Left renal cortex interstitium (tissue), 4 donors: ENCODE results near the gene GOSR2. TPM values are rescaled to one million over a fixed set of nuclear protein-coding genes. Genes with fewer than 3 reads are reported as not detected.
"Not testable (repeated sequence)": the region's sequence is repeated elsewhere in the genome, so short reads cannot be mapped to it uniquely, and the experiment has no call there.

Experiments
- DNase-seq, 4 donors: peaks; one replicate each; pipeline ENCODE4 v3.0.0-alpha.2; 2013; ENCODE audit warnings: low read depth in 4 of 4, low spot score in 2 of 4, missing footprints in 1 of 4
- polyA plus RNA-seq, 4 donors: library from polyadenylated mRNA; unstranded; fragments of 120-200 nt; gene quantifications; one replicate each; pipeline ENCODE4 v1.2.1, GENCODE V29; 2013; ENCODE audit not compliant: insufficient read length in 4 of 4

Gene GOSR2
- polyA plus RNA-seq, 4 donors, result 51.5 to 58.3 (median 54.0) TPM

DNA sequence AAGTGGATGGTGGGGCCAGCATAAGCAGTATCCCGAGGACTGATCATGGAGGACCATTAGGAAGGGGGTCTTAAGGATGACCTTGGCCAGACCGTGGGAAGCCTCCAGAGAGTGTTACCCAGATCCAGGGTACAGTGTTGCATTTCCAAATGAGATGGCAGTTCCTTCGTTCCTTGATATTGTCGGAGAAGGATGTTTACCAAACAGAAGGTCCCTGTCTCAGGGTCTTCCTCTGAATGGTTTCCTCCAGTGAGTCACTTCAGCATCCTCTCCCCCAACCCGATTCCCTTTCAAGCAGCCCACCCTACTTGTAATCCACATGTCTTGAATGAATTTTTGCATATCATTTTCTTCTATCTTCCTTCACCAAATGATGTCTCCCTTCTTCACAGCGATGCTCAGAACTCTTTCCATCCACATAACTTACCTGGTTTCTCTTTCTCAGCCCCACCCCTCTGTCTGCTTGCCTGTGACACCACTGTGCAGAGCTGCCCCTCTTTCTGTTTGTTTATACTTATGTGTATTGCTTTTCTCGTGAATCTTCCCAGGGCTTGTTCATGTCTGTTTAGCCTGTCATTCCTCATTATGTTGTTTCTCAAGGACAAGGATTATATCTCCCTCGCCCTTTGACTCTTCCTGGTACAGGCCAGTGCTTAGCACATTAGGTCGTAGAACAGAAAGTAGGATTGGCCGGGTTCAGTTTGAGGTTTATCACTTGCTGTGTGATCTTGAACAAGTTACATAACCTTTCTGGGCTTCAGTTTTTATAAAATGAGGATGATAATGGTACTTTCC lies 5.7 kb downstream of the GOSR2 start:
- DNase-seq, result no peak

DNA sequence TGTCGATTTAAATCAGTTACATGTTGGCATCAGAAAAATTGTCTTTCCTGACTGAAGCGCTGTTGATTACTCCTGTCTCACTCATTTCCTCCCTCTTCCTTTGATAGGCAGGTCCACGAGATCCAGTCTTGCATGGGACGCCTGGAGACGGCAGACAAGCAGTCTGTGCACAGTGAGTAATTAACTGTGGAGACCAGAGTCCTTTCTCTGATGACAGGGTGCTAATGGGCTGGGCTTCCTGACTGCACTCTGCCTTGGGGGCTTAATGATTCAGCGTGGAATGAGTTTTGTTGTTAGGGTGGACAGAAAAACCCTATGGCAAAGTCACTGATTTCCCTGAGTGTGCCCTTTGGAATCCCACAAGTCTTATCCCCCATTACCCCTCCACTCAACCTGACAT lies 6.5 kb downstream of the GOSR2 start:
- DNase-seq, result no peak

DNA sequence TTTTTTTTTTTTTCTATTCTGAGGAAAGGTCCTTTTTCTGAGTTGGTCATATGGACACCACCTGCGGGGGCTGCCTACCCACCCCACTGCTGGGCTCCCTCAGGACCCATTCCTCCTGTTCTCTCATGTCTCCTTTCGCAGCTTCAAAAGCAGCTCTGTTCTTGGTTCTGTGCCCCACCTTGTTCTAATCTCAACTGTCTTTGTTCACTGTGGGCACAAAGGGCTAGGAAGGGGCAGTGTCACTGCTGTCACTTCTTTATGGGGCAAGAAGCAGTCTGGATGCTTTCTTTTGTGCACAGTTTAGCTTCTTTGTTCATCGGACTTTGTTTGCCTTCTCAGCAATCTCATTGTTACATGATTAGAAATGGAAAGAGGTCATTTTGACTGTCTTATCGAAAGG lies 7.1 kb downstream of the GOSR2 start:
- no peak for DNase-seq

DNA sequence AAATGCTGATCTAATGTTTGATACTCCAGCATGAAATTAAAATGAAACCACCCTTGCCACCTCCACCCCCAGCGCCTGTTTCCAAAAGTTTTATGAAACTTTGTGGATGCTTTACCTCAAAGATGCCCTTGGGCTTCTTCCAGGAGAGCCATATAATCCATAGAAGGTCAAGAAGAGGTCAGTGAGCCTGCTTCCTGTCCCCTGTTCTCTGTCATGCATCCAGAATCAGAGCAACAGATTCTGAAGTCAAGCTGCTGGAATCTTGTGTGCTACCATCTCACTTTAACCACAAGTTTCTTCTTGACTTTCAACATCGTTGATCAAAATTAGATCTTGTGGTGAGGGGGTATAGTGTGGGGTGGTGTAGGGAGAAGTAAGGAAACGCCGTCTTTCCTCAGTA lies 8.6 kb downstream of the GOSR2 start:
- DNase-seq, result no peak

DNA sequence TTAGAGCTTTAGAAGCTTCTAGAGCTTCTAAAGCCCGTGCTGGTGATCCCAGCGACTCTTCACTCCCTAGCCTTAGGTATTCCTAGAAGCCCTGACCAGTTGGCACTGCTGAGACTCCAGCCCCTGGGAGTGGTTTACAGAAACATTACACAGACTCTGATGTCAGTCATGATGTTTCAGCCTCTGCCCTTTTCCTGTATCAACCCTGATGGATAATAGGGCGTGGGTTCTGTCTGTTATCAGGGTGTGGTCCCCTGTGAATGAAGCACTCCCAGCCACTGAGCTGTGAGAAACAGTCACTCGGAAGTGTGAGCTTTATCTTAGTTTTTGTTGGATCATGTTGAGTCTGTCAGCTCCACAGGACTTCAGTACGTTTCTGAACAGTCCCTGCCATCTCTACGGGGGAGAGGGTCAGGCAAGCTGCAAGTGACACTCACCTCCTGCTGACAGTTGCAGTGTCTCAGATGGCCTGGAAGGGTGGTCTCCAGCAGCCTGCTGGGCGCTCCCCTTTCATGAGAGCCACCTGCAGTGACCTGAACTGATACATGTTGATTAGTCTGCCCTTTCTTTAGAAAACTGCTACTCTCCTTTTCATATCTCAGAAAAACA lies 12.8 kb downstream of the GOSR2 start:
- no peak for DNase-seq

DNA sequence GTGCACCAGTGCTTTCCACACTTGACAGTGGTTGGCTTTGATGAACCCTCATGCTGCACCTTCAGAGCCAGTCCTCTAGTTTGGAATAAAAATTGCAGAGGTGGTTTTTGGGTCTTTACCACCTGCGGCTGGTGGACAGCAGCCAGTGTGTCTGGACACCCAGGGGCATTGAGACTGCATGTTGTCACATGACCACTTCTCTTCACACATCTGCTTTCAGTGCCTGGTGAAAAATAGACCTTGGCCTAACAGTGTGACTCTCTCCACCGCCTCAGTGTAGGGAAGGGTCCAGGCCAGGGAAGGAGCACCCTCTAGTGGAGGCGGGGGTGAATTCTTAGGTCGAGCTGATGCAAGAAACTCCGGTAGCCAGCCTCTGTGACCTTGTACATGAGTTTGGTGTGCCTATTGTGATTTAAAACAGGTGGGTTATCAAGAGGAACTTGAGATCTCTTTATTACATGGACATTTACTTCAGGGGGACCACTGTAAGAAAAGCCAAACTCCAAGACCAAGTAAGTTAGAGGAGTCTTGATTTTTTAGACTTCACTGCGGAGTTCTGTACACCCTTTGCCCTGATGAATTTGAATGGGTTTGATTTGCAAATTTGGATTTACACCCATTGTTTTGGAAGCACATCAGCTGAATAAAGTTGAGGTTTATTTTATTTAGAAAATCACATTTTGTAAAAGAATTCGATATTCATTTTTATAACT lies 17.9 kb downstream of the GOSR2 start:
- DNase-seq, result peak in 3 of 4 donors; percentile 41 to 70 (median 45)

DNA sequence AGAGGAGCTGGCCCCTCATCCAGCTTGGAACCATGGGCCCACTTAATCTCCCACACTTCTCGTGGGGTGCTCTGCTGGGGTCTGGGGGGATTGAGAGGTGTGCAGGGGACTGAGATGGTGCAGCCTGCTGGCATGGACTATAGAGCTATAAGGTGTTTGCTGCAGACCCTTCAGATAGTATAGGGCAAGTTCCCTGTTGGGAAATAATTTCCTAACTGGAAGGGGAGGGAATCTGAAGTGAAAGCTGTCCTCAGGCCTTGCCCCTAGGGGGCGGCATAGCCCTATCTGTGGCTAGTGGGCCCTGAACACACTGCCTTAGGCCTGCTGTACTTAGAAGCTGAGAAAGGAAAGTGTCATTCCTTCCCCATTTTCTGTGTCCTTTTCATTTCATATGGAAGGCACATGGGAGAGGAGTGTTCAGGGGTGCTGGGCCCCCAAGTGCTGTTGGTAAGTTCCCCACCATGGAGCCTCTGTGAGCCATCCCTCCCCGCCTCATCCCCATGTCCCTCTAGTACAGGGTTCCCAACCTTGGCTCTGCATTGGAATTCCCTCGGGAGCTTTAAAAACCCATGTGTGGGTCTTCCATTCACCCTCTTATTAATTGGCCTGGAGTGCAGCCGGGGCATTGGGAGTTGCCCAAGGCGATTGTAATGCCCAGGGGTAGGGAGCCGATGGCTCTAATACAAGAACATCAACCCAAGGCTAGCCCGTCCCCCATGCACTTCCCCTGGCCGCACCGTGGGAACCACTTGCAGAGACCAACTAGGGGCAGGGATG lies 19.7 kb downstream of the GOSR2 start:
- DNase-seq, result peak in 3 of 4 donors; percentile 36 to 58 (median 46)

DNA sequence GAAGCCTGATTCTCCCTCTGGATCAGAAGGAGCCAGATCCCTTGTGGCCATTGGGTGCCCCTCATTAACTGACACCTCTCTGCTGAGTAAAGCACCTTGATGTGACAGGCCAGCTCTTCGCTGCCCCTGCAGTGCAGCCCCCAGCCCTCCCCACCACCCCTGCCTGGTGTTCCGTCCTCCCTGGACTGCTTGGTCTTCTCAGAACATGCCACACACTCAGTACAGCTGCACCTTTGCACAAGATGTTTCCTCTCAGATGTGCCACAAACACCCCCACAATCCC lies 20.2 kb downstream of the GOSR2 start:
- DNase-seq, result no peak

DNA sequence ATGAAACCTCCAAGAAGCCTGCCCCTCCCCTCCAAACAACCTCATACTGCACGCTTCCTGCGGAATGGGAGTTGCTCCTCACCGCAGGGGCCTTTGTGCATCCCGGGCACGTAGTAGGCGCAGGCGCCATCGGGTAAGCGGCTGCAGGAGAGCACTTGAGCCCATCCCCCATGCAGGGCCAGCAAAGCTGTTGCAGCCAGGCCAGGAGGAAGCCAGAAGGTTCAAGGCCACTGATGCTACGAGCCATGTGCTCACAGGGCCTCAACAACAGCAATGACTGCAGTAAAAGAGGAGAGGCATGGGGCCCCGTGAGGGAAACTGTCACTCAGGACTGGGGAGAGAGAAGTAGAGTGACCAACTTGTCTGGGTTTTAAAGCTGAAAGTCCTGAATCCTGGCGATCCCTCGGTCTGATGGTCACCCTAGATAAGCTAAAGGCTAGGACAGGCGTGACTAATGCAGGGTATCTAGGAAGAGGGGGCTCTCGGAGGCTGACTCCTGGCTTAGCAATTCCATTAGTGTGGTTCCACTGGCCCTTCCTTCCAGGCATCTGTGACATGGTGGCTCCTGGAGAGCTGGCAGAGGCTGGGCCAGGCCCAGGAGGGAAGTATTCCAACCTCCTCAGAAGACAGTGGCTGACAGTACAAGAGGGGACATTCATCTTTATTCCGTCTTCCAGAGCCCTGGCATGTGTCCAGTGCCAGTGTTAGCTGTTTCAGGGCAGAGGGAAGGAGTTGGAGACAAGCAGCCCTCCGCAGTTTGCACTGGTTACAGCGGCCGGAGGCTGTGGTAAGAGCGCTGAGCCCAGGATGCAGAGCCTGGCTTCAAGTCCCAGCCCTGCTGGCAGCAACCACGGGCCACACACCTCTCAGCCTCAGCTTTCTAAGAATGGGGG lies 20.8 kb downstream of the GOSR2 start:
- no peak for DNase-seq

DNA sequence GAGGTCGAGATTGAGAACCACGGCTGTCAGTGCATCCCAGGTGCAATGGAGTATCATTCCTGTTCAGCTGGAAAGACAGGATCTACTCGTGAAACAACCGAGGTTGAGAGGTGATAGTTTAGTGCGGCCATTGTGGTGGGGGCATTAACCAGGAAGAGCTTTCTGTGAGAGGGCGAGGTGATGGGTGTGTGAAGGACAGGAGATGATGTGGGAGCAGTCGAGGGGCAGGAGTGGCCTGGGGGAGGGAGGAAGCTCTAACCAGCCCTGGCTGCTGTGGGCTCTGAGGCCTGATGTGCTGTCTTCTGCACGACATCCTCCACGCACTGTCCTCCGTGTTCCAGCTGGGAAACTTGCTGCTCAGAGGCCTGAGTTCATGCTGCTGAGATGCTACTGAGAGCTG lies 22.0 kb downstream of the GOSR2 start:
- no peak for DNase-seq

DNA sequence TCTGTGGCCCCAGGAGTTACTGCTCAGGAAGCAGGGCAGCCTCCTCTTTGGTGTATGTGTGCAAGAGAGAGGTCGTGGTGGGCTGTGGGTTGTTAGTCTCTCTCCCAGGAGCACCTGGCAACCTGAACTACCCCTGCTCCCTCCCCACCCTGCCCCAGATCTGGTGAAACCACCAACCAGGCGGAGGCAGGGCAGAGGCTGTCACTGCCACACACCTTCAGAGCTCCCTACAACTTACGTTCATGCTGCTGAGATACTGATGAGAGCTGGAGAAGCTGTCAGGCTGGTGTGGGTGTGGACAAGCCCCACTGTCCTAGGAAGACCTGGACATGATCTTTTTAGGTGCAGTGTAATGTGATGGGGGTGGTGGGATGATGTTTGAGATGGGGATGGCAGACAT lies 24.3 kb downstream of the GOSR2 start:
- DNase-seq, result no peak

DNA sequence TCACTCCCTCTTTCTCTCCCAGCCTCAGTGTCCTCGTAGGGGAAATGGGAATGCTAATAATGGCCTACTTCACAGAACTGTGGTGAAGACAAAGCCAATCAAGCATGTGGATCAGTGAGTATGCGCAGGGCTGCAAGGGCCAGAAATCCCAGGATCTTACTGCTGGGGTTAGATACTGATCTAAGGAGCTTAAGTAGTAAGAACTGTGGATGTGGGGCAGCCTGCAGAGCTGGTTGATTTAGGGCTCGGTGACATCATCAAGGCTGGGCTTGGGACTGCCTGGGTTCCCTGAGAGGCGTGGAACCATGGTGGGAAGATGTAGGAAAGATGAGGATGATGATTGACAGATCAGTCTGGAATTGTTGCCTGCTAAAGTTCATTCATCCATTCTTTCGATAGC lies 25.6 kb downstream of the GOSR2 start:
- no peak for DNase-seq

DNA sequence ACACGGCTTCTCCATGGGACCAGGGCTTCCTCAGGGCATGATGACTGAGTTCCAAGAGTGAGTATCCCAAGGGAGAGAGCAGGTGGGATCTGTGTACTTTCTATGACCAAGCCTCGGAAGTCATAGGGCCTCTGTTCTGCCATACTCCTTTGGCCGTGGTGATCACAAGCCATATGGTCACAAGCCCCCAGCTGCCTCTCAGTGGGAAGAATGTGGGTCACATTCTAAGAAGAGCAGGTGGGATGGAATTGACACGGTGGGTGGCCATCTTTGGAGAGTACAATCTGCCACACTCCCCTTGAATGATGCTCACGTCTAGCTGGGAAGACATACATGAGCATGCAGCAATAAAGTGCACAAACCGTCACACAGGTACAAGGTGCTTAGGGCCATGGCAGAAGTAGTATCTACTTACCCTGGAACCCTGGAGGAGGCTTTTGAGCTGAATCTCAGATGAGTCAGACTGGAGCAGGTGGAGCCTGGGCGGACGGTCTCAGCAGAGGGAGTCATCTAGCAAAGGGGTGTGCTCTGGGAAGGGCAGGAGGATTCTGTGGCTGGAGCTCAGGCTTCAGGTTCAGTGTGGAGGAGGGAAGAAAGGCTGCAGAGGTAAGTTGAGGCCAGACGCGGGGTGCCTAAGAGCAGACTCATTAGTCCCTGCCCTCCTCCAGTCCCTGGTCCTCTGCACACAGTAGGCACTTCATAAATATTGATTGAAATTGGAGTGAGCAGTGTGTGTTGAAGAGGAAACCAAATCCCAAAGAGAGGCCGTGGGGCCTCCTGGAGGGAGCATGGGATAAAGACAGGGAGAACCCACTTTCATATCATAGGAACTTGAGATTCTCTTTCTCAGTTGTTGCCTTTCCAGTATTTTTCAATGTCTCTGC lies 26.6 kb downstream of the GOSR2 start:
- no peak for DNase-seq

DNA sequence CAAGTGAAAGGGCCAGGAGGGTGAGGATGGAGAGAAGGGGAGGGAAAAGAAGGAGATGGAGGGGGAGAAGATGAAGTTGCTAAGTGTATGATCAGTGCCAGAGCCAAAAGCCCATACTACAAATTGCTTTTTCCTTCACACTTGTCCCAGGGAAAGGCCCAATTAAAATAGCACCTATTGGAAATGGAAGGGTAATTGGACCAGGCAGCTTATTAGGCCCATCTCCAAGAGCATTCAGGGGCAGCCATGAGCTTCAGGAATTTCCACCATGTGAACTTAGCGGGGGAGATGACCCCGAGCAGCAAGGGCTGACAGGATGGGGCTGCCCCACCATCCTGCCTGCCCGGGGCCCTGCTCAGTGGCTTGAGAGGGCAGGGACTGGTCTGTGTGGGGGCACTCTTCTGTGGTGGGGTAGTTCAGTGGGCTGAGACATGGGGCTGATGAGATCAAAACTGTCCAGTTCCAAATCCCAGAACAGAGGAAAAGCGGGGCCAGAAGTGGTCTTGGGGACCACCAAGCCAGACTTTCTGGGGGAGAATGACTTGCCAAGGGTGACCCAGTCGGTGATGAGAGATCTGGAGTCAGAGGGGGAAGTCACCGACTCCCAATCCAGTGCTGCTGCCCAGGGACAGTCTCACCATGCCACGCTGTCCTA lies 27.5 kb downstream of the GOSR2 start:
- no peak for DNase-seq

DNA sequence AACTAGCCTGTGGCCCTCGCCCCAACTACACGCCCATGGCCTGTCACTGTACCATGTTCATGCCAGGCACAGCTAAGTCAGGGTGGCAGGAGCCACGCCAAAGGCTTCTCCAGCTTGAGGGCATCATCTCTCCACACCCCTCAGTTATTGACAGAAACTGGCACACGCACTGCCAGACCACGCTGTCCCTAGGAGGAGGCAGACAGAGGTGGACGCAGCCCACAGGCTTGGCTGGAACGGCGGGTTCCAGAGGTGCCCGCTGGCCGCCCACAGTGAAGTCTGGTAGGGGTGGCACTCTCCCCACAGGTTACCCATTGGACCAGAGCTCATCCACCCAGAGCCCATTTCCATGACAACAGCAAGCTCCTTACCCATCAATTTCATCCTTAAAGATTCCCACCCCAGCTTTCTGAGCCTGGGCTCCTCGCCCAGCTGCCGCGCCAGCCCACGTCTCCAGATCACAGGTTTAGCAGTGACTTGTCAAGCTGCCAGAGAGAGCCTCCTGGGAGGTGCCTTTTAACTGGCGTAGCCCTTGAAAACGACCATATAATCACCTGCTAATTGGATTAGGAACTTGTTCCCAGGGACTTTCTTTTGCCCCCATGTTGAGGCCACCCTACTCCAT lies 28.1 kb downstream of the GOSR2 start:
- no peak for DNase-seq

DNA sequence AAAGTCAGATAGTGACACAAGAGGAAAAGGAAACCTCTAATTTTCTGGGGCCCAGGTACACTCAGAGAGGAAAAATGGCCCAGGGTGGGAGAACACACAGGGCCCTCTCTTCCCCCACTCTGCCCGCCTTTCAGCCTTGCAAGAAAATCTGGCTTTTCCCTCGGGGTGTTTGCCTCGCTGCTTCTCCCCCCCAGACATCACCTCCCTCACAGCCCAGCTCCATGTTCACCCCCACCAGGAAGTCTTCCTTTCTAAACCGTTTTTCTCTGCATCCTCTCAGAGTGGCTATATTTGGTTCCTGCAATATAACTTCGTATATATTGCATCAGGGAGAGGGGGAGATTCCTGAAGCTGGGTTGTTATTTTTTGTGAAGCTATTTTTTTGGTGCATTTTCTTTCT lies 28.7 kb downstream of the GOSR2 start:
- DNase-seq, result no peak

DNA sequence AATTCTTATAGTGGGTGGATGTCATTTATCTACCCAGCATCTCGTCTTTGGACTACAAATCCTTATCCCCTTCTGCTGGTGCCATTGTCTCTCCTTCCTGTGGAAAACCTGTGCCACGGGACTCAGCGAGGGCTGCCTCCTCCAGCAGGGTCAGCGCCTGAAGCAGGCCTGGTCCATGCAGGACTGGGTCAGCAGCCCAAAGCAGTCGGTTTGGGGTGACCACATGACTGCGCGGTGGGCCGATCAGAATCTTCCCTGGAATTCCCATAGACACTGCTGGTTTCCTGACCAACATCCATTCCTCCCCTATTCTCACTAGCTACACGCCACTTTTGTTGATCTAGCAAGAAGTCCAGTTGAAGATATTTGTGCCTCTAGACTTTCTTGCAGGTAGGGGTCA lies 29.2 kb downstream of the GOSR2 start:
- no peak for DNase-seq

DNA sequence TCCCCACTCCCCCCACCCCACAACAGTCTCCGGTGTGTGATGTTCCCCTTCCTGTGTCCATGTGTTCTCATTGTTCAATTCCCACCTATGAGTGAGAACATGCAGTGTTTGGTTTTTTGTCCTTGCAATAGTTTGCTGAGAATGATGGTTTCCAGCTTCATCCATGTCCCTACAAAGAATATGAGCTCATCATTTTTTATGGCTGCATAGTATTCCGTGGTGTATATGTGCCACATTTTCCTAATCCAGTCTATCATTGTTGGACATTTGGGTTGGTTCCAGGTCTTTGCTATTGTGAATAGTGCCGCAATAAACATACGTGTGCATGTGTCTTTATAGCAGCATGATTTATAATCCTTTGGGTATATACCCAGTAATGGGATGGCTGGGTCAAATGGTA lies 30.2 kb downstream of the GOSR2 start:
- not testable (repeated sequence) for DNase-seq
